Measurements from ENCODE around the gene TGM6.

The TGM6 gene

DNA sequence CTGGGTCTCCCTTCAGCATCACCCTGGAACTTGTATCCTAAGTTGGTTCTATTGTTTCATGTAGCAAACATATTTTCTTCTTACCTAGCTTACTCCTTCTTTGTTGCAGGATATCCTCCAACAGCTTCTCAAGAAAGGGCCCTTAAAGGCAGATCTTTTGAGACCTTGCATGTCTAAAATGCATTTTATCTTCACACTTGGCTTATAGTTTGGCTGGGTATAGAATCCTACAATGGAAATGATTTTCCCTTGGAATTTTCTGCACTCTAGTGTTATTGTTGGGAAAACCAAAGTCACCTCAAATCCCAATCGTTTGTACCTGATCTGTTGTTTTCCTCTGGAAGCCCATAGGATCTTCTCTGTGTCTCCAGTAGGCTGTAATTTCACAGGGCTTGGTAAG, 12.1 kb upstream of the TGM6 start:
- TF ChIP-seq CREB1 (IDR thresholded peaks at IDR 0.05; ENCODE audit: low read depth) (no peak), TCF12 (IDR thresholded peaks at IDR 0.05; ENCODE audit: low read depth) (no peak), EP300 (IDR thresholded peaks at IDR 0.05; ENCODE audit: borderline replicate concordance) (no peak), ZBTB7A (IDR thresholded peaks at IDR 0.05; ENCODE audit: low read depth) (no peak), RAD21 (IDR thresholded peaks at IDR 0.05; ENCODE audit: low read depth) (no peak), NFIC (IDR thresholded peaks at IDR 0.05) (no peak), FOXM1 (IDR thresholded peaks at IDR 0.05; ENCODE audit: borderline replicate concordance, low read depth) (no peak), CEBPB (IDR thresholded peaks at IDR 0.05) (no peak), TEAD4 (IDR thresholded peaks at IDR 0.05) (no peak), EGR1 (IDR thresholded peaks at IDR 0.05) (no peak), YY1 (IDR thresholded peaks at IDR 0.05; ENCODE audit: low read depth) (no peak), TAF1 (IDR thresholded peaks at IDR 0.05; ENCODE audit: low read depth) (no peak)
- TF ChIP-seq, protein P1, sequence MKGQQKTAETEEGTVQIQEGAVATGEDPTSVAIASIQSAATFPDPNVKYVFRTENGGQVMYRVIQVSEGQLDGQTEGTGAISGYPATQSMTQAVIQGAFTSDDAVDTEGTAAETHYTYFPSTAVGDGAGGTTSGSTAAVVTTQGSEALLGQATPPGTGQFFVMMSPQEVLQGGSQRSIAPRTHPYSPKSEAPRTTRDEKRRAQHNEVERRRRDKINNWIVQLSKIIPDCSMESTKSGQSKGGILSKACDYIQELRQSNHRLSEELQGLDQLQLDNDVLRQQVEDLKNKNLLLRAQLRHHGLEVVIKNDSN (IDR thresholded peaks at IDR 0.05): no peak
- TF ChIP-seq, protein P2, sequence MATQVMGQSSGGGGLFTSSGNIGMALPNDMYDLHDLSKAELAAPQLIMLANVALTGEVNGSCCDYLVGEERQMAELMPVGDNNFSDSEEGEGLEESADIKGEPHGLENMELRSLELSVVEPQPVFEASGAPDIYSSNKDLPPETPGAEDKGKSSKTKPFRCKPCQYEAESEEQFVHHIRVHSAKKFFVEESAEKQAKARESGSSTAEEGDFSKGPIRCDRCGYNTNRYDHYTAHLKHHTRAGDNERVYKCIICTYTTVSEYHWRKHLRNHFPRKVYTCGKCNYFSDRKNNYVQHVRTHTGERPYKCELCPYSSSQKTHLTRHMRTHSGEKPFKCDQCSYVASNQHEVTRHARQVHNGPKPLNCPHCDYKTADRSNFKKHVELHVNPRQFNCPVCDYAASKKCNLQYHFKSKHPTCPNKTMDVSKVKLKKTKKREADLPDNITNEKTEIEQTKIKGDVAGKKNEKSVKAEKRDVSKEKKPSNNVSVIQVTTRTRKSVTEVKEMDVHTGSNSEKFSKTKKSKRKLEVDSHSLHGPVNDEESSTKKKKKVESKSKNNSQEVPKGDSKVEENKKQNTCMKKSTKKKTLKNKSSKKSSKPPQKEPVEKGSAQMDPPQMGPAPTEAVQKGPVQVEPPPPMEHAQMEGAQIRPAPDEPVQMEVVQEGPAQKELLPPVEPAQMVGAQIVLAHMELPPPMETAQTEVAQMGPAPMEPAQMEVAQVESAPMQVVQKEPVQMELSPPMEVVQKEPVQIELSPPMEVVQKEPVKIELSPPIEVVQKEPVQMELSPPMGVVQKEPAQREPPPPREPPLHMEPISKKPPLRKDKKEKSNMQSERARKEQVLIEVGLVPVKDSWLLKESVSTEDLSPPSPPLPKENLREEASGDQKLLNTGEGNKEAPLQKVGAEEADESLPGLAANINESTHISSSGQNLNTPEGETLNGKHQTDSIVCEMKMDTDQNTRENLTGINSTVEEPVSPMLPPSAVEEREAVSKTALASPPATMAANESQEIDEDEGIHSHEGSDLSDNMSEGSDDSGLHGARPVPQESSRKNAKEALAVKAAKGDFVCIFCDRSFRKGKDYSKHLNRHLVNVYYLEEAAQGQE (IDR thresholded peaks at IDR 0.05; ENCODE audit: low read depth): no peak
- TF ChIP-seq, protein P3, sequence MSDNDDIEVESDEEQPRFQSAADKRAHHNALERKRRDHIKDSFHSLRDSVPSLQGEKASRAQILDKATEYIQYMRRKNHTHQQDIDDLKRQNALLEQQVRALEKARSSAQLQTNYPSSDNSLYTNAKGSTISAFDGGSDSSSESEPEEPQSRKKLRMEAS (IDR thresholded peaks at IDR 0.05): no peak

DNA sequence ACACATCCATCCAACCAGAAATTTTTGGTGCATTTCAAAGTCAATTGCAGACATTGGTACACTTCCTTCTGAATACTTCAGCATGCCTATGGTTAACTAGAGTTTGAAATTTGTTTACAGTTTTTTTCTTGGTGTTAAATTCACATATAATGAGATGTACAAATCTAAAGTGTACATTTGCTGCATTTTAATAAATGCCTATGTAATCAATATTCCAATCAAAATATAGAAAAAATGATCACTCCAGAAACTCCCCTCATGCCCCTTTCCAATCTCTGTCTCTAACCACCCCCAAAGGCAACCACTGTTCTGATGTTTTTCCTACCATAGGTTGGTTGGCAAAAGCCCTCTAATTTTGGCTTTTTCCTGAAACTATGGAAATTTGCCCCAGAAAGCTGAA, 7.6 kb upstream of the TGM6 start:
- TF ChIP-seq EP300 (IDR thresholded peaks at IDR 0.05; ENCODE audit: borderline replicate concordance) (no peak), EGR1 (IDR thresholded peaks at IDR 0.05) (no peak), FOXM1 (IDR thresholded peaks at IDR 0.05; ENCODE audit: borderline replicate concordance, low read depth) (no peak), TAF1 (IDR thresholded peaks at IDR 0.05; ENCODE audit: low read depth) (no peak), RAD21 (IDR thresholded peaks at IDR 0.05; ENCODE audit: low read depth) (no peak), CREB1 (IDR thresholded peaks at IDR 0.05; ENCODE audit: low read depth) (no peak), TCF12 (IDR thresholded peaks at IDR 0.05; ENCODE audit: low read depth) (no peak)

DNA sequence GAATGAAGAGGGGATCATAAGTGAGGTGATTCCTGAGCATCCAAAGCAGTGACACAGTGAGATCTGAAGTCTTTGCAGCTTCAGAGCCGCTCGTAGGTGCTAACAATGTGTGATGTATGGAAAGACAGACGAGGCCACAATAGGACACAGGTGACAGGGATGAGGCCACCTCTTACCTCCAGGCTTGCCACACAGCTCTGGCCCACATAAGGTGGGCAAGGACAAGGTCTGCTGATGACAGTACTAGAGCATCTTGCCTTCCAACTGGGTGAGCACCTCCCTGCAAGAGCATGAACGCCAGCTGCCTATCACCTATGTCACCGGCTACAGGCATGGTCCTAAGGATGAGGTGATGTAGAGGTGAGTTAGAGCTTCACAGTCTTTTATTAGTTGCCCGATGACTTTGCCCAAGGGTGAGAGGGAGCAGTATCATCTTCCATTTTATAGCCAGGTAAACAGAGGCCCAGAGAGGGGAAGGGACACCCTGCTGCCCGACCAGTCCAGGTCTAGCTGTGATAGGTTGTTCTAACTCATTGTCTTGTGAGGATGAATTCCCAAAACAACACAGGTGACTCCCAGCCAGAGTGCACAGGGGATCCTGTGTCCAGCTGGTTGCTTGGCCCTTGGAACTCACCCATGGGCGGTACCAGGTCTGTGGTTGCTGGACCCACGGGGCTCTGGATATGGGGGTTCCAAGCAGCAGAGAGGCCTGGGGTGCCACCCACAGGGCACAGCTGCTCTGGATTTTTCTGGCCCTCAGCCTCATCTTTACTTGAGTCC, 6.2 kb upstream of the TGM6 start:
- no peak for TF ChIP-seq YY1 (IDR thresholded peaks at IDR 0.05; ENCODE audit: low read depth)
- no peak for TF ChIP-seq ZBTB7A (IDR thresholded peaks at IDR 0.05; ENCODE audit: low read depth)
- TF ChIP-seq, protein P3 (IDR thresholded peaks at IDR 0.05): no peak
- TF ChIP-seq TEAD4 (IDR thresholded peaks at IDR 0.05): no peak
- TF ChIP-seq, protein P2 (IDR thresholded peaks at IDR 0.05; ENCODE audit: low read depth): no peak
- no peak for TF ChIP-seq TAF1 (IDR thresholded peaks at IDR 0.05; ENCODE audit: low read depth)
- no peak for TF ChIP-seq CREB1 (IDR thresholded peaks at IDR 0.05; ENCODE audit: low read depth)
- TF ChIP-seq EP300 (IDR thresholded peaks at IDR 0.05; ENCODE audit: borderline replicate concordance): no peak
- no peak for TF ChIP-seq FOXM1 (IDR thresholded peaks at IDR 0.05; ENCODE audit: borderline replicate concordance, low read depth)

DNA sequence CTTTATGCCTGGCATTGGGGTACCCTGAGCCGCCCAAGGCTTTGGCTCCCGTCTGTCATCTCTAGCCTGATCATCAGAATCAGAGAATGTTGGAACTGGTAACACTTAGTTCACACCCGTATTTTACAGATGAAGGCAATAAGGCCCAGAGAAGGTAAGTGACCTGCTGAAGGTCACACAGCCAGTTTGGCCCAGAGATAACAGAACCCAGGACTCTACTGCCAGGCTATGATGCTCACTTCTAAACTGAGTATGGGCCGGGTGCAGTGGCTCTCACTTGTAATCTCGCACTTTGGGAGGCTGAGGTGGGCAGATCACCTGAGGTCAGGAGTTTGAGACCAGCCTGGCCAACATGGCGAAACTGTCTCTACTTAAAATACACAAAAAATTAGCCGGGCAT, 1.8 kb upstream of the TGM6 start:
- TF ChIP-seq EGR1 (IDR thresholded peaks at IDR 0.05) (no peak), TAF1 (IDR thresholded peaks at IDR 0.05; ENCODE audit: low read depth) (no peak), ZBTB7A (IDR thresholded peaks at IDR 0.05; ENCODE audit: low read depth) (no peak), RAD21 (IDR thresholded peaks at IDR 0.05; ENCODE audit: low read depth) (no peak), NFIC (IDR thresholded peaks at IDR 0.05) (no peak), TEAD4 (IDR thresholded peaks at IDR 0.05) (no peak), CEBPB (IDR thresholded peaks at IDR 0.05) (no peak), YY1 (IDR thresholded peaks at IDR 0.05; ENCODE audit: low read depth) (no peak), CREB1 (IDR thresholded peaks at IDR 0.05; ENCODE audit: low read depth) (no peak), EP300 (IDR thresholded peaks at IDR 0.05; ENCODE audit: borderline replicate concordance) (no peak), FOXM1 (IDR thresholded peaks at IDR 0.05; ENCODE audit: borderline replicate concordance, low read depth) (no peak), TCF12 (IDR thresholded peaks at IDR 0.05; ENCODE audit: low read depth) (no peak)
- TF ChIP-seq, protein P1 (IDR thresholded peaks at IDR 0.05): no peak
- TF ChIP-seq, protein P2 (IDR thresholded peaks at IDR 0.05; ENCODE audit: low read depth): no peak
- TF ChIP-seq, protein P3 (IDR thresholded peaks at IDR 0.05): no peak
